H1 (cell line): Measurements from ENCODE around the gene FAM227B.

Experiments used
- CTCF ChIP-seq, 3 experiments: IDR thresholded peaks; 1 replicate in 2 of 3; 2 replicates in 1 of 3; pipeline versions ENCODE4 v1.5.1 to v1.6.1; 2011; ENCODE audit warnings: low read length in 3 of 3, mild to moderate bottlenecking in 3 of 3, inconsistent platforms in 2 of 3, low read depth in 1 of 3, moderate library complexity in 1 of 3; ENCODE audit not compliant: insufficient read depth in 1 of 3; ENCODE audit errors: control extremely low read depth in 1 of 3
- EGR1 ChIP-seq: IDR thresholded peaks from 2 replicates; pipeline ENCODE4 v1.6.1; 2011; ENCODE audit warnings: low read depth, low read length, borderline replicate concordance
- EZH2 ChIP-seq: fragments of 200-600 bp; sonication (generic); IDR thresholded peaks from 2 replicates; pipeline ENCODE4 v1.7.1; 2012; ENCODE audit warnings: low read depth, mild to moderate bottlenecking, moderate library complexity, low read length, inconsistent platforms; ENCODE audit not compliant: severe bottlenecking
- JUN ChIP-seq: IDR thresholded peaks from 2 replicates; pipeline ENCODE4 v1.6.1; 2011; ENCODE audit warnings: low read depth, mild to moderate bottlenecking, improper control_type of control experiment, low read length
- POLR2A ChIP-seq, 2 experiments: IDR thresholded peaks; 1 replicate in 1 of 2; 2 replicates in 1 of 2; pipeline ENCODE4 v1.6.1; 2011; ENCODE audit warnings: low read depth in 2 of 2, low read length in 2 of 2, mild to moderate bottlenecking in 2 of 2; ENCODE audit errors: control extremely low read depth in 1 of 2
- SAP30 ChIP-seq: fragments of 300-600 bp; sonication (generic); IDR thresholded peaks from 2 replicates; pipeline ENCODE4 v1.7.1; 2012; ENCODE audit warnings: low read length, moderate library complexity, mild to moderate bottlenecking, inconsistent platforms; ENCODE audit not compliant: insufficient read depth, insufficient replicate concordance
- SIX5 ChIP-seq: IDR thresholded peaks from 2 replicates; pipeline ENCODE4 v1.6.1; 2011; ENCODE audit warnings: mild to moderate bottlenecking, low read depth, low read length
- USF2 ChIP-seq: IDR thresholded peaks from 2 replicates; pipeline ENCODE4 v1.6.1; 2011; ENCODE audit warnings: low read length, improper control_type of control experiment

- TF ChIP-seq CTCF (IDR thresholded peaks at IDR 0.05; ENCODE audit: control extremely low read depth in 1 of 3, insufficient read depth in 1 of 3, low read depth in 1 of 3, low read length in 3 of 3) (no peak), USF2 (no peak), SIX5 (no peak), SAP30 (no peak), EZH2 (no peak), JUN (no peak), POLR2A (IDR thresholded peaks at IDR 0.05; ENCODE audit: control extremely low read depth in 1 of 2, low read depth in 2 of 2, low read length in 2 of 2) (no peak), EGR1 (no peak)
Measured at GRCh38 chr15:49428409-49429095, 192.1 kb downstream of the FAM227B start.
